B cell (primary cell): ENCODE measurements around the gene NDUFB10.

ENCODE experiments used
- CTCF ChIP-seq: fragments of 200-600 bp; IDR thresholded peaks from one replicate; pipeline ENCODE4 v1.8.0; 2022; ENCODE audit warnings: antibody characterized with exemption, mild to moderate bottlenecking
- EZH2 ChIP-seq: IDR thresholded peaks from 2 replicates; pipeline ENCODE4 v1.6.1; 2012; ENCODE audit warnings: borderline replicate concordance, low read depth, mild to moderate bottlenecking, moderate library complexity, low read length; ENCODE audit not compliant: insufficient read depth, poor library complexity, severe bottlenecking

GRCh38 chr16:1968146-1968953 is 9.0 kb downstream of the NDUFB10 start:
- TF ChIP-seq CTCF (no peak), EZH2 (no peak)
